HG02884 (cell line): ENCODE results near the gene SYT1.
"Not testable (repeated sequence)": the region's sequence is repeated elsewhere in the genome, so short reads cannot be mapped to it uniquely, and the experiment has no call there.

Experiments
- ATAC-seq: cut with Tn5 transposase; IDR thresholded peaks from one replicate; pipeline ENCODE4 v1.9.1; 2021; ENCODE audit warnings: mild to moderate bottlenecking, moderate library complexity; ENCODE audit not compliant: unreplicated experiment

Gene SYT1

DNA sequence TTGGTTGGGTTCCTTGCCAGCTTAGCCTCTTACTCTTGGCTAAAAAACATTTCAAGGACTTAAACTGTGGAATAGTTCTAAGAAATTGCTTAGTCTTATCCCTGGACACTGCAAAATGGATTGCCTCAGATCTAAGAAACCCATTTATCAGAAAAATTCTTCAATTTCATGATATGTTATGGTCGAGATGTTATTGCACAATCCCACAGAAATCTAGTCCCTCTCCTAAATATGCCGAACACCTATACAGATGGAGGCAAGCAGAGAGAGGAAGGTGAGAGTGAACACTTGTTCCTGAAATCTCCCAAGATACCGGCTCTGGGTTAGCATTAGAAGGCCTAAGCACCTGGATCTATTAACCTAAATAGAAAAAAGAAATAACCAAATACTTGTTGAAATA, 559.0 kb downstream of the SYT1 start:
- ATAC-seq: no peak

DNA sequence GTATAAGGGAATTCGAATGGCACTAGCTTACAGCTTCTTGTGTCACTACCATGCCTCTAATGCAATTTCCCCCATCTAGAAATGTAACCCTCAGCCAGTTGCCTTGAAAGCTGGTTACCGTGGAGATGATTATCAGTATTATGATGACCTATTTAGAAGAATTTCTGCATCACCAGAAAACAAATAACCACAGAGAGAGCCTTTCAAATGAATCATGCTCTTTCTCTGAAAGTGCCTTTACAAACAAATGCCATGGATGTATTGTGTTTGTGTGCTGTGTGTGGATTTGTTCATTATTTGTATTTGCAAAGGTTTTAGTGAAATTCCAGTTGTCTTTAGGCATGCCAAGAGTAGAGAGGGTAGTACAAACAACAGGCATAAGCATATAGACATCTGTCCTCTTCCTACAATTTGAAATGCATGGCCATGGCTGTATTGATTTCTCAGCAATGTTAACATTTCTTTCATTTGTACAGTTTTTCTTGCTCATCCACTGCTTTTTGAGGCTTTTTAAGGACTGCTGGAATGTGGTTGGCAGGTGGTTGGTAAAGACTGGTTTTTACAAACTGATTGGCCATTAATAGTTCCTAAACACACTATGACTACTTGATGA, 559.6 kb downstream of the SYT1 start:
- no peak for ATAC-seq

DNA sequence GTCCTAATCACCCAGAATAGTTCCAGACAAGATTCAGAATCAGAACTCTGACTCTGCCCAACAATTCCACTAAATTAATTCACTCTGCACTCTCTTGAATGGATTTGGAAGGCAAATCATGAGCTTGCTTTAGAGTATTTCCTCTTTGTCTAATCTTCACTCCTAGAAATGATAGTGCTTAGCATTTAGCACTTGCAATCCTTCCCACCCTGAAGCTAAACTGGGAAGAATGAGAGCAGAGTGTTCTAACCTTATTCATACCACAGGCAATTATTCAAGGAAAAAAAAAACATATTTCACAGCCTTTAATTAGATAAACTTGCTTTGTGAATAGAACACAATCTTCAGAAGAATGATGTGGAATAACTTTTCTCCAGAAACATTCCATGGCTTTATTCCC, 561.5 kb downstream of the SYT1 start:
- ATAC-seq: no peak

DNA sequence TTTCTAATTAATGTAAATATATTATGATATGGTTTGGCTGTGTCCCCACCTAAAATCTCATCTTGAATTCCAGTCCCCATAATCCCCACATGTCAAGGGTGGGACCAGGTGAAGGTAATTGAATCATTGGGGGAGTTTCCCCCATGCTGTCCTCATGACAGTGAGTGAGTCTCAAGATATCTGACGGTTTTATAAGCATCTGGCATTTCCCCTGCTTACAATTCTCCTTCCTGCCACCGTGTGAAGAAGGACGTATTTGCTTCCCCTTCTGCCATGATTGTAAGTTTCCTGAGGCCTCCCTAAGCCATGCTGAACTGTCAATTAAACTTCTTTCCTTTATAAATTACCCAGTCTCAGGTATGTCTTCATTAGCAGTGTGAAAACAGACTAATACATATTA, 562.2 kb downstream of the SYT1 start:
- ATAC-seq: not testable (repeated sequence)

DNA sequence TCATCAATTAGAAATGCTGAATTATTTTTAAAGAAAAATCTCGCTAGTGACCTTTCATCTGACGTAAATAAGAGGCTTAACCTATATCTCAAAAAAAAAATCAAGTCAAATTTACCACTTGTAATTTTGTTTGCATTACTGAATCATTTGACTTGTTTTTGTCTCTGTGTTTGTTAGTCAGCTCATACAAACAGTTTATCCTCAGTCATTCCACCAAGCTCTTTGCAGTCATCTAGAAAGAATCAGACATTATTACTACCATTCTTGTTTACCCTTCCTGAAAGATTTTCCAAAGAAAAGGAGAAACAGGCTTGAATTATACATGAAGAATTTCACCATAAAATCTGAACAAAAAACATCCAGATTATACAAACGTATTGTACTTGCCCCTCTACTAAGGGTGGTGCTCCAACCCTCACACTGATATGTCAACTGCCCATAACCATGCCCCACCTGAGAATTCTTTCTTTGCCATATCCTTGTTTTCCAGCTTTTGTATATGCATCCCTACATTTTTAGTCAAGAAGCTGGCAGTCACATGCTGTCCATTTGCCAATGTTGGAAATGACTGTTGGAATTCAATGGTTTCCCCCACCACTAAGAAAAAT, 569.0 kb downstream of the SYT1 start:
- no peak for ATAC-seq

DNA sequence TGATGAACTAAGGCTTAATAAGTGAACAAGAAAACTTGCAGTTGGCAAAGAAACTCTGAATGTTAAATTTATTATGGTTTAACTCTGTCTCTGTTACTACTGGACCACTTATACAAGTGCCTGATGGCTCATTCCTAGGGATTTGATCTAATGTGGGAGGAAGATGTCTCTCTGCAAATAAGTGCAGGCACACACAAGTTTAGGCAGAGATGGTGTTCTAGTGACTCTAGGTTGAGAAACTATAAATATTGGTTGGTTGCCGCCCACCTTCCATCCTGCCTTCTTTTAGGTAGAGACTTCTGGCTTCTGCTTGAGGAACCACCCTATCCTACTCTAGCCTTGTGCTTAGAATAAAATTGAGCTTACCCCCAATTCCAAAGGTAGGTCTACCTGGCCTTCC, 570.0 kb downstream of the SYT1 start:
- no peak for ATAC-seq

DNA sequence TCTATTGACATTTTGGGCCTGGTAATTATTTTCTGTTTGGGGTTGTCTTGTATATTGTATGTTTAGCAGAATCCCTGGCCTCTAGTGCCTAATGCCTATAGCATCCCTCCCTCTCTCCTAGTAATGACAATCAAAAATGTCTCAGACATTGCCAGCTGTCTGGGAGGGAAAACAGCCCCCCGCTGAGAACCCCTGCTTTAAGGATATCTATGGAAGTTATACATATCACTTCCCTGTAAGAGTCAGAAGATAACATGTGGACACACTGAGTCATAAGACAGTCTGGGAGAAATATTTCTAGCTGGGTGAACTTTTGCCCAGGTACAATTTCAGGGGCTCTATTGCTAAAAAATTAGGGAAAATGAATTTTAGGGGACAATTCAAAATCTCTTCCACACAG, 571.2 kb downstream of the SYT1 start:
- no peak for ATAC-seq

DNA sequence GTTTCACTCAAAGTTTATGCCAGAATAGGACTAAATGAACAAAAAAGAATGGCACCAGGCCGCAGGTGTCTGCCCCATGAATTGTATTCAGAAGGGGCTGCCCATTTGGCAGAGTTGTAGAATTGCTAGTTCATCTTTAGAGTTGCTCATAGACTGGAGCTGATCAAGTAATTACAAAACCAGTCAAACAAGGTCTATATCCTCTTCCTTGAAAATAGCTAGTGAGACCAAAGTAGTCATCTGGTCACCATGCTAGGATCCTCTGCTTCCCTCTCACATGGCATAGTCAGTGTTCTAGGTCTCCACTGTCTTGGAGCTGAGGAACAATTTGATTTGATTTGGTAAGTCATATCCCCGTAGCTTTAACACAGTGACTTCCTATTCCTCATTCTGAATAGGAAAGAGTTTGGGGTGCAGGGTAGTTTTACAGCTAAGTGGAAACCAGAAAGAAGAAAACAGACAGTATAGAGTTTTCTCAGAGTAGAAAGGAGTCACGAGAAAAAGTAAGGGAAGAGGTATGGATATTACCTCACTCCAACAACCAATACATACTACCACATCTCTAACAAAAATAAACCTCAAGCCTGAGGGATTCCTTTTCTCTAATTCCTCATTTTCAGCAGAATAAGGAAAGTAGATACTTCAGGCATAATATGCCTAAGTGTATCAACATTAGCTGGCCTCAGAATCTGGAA, 574.1 kb downstream of the SYT1 start:
- no peak for ATAC-seq

DNA sequence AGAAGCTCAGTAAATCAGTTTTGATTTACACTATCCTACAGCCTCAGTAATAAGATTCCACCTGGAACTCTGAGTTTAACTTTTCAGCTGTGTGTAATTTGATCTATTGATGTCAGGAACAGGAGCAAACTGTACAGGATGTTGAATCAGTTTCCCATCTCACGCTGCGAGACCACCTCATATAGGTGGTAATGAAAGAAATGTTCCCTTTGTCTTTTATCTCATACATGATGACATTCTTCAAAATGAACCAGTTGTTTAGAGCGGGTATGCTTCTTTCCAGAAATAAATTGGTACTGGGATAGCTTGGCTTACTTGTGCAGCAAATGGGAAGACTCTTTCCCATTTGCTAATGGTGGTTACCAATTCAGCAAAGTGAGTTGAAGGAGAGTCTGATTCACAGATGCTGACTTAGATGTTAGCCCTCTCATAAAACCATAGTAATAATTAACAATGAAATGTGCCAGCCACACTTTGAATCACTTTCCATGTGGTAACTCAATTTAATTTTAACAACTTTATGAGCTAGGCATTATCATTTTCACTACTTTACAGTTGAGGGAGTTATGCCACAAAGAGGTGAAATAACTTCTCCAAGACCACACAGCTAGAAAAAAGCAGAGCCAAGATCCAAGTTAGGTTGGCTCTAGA, 574.7 kb downstream of the SYT1 start:
- no peak for ATAC-seq

DNA sequence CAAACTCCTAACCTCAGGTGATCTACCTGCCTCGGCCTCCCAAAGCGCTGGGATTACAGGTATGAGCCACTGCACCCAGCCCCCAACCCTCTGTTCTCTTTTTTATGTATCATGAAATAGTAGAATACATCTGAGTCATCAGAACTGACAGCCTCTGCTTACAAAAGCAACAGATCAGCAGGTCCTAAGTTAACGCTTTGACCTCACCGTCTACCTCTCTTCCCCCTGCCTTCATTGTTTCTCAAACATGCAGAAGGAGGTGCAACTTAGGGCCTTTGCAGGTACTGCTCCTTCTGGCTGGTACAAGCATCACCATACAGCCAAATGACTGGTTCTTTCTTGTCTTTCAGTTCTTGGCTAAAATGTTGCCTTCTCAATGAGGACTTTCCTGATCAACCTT, 577.0 kb downstream of the SYT1 start:
- no peak for ATAC-seq

DNA sequence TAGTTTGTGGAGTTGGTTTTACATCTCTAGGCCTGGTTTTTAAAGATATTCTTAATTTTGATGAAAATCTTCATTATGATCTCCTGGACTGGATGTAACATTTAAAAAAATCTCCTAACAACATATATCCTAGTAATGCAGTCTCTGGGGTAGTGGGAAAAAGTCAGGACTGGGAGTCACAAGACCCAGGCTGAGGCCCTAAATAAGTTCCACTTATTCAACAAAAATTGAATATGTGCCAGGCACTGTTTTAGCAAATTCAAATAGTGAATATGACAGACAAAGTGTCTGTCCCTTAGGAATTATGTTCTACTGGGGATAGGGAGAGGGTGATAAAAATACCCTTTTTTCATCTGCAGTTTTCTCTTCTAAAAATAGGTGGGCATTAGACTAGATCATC, 577.8 kb downstream of the SYT1 start:
- ATAC-seq: no peak

DNA sequence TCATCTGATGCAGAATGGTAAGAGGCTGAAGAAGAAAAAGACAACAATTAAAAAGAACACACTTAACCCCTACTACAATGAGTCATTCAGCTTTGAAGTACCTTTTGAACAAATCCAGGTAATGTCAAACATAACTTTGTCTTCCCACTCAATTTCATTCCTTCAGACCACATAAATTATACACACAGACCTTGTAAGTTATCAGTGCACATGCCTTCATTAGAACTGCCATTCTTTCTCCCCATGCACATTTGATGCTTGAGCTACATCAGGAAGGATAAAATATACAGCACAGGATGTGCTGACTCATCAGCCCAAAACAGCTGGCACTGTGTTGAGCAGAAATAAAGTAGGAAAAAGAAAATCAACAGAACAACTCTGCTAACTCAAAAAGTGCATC, 579.5 kb downstream of the SYT1 start:
- no peak for ATAC-seq

DNA sequence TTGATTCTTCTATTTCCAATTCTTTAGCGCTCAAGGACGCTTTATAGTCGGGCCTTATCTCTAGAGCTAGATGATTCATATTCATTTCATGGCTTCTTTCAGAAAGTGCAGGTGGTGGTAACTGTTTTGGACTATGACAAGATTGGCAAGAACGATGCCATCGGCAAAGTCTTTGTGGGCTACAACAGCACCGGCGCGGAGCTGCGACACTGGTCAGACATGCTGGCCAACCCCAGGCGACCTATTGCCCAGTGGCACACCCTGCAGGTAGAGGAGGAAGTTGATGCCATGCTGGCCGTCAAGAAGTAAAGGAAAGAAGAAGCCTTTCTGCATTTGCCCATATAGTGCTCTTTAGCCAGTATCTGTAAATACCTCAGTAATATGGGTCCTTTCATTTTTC, 584.2 kb downstream of the SYT1 start:
- no peak for ATAC-seq

DNA sequence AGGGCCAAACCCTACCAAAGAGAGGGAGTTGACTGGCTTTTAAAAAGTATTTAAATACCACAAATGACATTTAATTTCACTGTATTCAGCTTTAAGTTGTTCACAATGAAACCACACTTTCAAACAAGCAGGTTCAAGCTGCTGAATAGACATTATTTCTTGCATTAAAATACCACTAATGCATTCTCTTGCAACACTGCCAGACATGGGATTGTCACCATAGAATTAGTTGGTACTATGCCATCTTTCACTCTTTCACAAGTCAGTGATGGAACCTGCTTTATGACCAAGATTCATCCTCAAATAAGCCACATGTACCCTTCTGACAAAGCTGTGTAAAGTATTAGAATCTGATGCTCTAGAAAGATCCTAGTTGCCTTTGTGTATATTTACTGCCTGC, 586.8 kb downstream of the SYT1 start:
- no peak for ATAC-seq

DNA sequence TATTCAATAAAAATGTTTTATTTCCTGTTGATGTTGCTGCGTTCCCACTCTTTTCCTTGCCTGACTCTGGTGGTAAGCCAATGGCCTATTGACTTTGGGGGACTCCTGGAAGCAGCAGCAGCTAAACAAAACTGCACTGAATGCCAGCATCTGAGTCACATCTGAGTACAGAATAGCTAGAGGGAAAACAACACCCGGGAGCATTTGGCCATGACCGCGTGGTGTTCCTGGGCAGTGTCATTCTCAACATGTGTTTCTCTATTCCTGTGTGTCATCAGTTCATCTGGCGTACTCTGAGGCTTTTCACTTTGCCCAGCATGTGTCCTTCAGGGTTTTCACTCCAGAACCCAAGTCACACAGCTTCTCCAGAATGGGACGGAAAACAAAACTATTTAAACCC, 587.4 kb downstream of the SYT1 start:
- ATAC-seq: no peak

DNA sequence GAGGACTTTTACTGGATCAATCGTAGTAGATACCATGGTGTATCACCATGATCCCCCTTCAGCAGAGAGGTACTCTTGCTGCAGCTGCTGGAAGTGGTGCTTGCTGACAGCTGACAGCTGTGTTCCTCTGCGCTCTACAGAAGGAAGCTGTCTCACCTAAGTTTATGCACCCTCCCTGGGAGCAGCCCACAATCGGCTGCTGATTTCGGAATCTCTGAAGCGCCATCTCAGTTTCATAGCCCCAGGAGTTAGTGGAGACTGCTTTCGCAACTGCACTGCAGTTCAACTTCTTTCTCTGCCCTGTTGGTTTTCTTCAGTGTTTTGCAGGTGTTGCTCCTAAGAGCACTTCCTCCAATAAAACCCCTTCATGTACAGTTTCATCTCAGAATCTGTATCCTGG, 588.3 kb downstream of the SYT1 start:
- ATAC-seq: no peak

DNA sequence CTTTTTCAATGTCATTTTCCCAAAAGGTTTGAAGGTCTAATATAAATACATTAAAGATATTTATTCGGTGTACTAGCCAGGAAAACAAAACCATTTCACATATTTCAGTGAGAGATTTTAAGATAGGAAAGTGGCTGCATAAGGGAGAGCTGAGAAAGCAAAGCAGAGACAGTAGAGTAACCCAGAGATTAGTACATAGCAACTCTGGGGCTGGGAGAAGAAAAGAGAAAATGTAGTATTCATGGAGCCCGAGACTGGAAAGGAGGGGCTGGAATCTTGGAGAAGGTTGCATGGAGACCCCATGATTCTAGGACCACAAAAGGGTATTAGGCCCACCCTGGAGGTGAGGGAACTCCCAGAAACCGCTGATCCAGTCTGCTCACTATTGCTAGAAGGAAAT, 589.2 kb downstream of the SYT1 start:
- ATAC-seq: no peak

DNA sequence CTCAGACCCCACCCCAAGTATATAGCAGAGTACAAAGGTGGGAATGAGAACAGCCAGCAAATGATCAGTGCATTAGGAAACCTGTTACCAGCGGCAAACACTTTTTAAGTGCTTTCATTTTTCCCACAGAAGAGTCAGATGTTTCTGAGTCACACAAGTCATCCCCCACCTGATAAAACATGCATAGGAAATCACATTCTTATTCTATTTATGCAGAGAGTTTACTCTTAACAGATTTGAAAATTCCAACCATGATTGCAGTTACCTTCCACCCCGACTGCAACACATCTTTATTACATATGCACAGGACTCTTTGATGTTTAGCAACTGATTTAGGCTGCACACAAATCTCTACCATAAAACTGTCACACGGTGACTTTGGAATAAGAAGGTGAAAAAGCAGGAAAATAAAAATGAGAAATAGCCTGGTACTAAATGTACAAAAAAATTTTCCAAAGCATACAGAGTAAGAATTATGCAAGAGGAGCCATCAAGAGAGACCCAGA, 589.8 kb downstream of the SYT1 start:
- ATAC-seq: no peak

DNA sequence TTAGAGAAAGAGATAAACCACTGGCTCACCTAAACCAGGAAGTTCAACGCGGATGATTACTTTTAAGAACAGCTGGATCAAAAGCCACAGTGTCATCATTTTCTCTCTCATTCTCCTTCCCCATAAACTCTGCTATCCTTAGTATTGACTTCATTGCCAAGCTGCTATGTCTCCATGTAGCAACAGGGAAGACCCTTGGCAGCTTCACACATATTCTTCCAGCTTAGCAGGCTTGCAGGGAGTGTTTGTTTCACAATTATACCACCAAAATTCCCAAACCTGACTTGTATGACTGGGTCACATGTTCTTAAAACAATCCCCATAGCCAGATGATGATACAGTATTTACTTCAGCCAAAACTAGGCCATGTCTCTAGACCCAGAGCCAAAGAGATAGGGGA, 590.7 kb downstream of the SYT1 start:
- ATAC-seq: no peak

DNA sequence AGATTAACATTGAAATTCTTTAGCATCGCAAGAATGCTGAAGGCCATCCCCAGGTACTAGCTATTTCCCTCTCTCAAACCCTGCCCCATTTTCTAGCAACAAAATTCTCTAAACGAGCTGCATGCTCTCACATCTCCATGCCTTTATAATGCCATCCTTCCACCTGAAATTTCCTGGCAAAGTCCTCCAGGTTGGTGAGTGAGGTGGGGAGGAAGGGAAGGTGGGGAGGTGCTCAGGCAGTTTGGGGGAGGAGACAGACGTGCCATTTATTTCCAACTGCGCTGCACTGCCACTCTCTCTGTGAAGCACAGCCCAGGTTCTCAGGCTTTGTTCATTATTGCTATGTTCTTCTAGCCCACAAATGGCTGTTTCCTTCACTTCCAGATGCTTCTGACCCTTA, 617.7 kb downstream of the SYT1 start:
- ATAC-seq: no peak

DNA sequence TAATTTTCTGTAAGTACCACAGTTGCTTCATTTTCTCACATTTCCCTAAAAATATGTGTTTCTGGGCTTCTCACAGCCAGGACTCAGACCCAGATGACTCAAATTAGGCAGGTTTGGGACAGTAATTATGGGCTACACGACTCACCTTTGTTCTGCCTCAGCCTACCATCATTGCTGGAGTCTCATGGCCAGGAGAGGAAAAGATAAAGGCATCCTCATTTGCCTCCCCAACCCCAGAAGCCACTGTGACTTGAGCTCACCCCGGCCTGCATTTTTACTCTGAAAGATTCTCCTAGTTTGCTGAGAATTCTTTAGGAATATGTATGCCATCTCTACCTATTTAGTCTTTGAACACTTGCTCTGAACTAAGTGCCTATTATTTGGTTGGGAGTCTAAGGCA, 618.3 kb downstream of the SYT1 start:
- no peak for ATAC-seq

DNA sequence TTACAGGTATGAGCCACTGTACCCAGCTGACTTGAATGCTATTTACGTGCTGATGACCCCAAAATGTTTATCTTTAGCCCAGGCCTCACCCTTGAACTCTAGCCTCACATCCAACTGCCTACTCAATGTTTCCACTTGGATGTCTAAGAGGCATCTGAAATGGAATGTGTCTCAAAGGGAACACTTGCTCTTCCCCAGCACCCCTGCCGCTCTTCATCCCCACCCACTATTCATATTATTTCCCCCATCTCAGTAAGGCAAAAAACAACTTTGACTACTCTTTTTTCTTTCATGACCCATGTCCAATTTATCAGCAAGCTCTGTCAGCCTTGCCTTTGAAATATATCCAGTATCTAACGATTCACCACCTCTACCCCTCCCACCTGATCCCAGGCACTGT, 621.6 kb downstream of the SYT1 start:
- no peak for ATAC-seq
